HUDEP-2 (cell line): ENCODE data around the gene FNDC3A.

Experiments
- DNase-seq, 76 experiments: peaks; one replicate each; lab custom pipeline; 2025; ENCODE audit not compliant: unreplicated experiment in 76 of 76; lab: John Stamatoyannopoulos, UW

Gene FNDC3A

DNA sequence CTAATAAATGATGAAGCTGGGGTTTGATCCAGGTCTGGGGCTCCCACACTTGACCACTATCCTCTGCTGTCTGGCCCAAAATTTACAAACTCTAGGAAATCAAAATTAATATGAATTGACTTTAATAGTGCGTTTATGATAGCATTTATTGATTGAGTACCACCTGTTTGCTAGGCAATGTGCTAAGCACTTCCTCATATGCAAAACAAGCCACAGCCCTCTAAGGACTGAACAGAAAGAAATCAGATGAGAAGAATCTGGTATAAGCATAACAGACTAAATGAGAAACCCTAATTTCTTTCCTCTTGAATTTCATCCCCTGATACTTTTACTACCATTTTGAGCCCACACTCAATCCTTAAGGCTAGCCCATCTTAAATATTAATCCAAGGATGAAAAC lies 237.8 kb downstream of the FNDC3A start:
- no peak for DNase-seq

DNA sequence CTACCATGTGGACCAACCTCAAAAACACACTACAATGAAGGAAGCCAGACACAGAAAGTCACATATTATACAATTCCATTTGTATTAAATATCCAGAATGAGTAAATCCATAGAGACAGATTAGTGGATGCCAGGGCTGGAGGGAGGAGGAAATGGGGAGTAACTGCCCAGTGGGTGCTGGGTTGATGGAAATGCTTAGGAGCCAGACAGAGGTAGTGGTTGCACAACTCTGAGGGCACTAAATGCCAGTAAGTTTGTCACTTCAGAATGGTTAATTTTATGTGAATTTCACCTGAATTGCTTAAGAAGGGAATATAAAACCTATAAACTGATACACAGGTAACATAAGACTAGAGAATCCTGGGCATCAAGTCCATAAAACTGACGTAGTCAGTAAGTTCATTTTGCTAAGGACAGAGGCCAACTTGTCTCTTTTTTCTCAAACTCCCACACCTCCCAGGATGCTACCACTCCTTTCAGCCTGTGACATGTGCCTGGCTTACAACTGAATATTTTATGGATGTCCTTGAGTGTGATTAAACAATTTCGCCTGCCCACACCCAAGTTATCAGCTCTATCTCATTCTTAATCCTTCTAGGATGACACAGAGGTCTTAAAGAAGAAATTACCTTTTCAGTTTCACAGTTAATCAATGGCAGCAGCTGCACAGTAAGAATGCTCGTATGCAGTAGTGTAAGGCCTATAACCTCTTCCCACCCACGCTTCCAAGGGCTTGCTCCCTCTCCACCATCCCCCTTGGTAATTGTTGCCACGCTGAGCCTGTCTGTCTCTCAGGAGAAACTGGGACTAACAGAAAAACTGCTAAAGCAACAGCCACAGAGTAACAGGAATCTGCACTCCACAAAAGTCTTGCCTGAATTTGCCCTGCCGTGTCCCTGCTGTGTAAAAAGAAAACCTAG lies 238.5 kb downstream of the FNDC3A start:
- DNase-seq, result no peak

DNA sequence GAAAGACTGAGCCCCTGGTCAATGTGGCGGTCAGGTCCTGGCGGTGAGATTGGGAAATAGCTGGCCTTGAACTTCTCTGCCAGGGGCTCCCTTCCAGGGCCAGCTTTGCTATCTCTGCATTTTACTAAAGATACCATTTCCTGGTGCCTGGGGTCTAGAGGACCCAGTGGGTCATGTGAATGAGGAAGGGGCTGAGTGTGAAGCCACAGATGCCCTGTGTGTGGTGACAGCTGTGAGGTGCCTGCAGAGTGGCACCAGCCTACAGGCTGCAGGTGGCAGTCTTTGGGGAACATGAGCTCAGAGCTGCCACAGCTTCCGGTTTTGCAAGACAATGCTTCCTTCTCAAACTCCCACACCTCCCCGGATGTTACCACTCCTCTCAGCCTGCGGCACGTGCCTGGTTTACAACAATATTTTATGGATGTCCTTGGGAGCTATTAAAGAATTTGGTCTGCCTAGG lies 239.2 kb downstream of the FNDC3A start:
- DNase-seq, result peak in 17 of 76 experiments; percentile 3 to 34 (median 11)

DNA sequence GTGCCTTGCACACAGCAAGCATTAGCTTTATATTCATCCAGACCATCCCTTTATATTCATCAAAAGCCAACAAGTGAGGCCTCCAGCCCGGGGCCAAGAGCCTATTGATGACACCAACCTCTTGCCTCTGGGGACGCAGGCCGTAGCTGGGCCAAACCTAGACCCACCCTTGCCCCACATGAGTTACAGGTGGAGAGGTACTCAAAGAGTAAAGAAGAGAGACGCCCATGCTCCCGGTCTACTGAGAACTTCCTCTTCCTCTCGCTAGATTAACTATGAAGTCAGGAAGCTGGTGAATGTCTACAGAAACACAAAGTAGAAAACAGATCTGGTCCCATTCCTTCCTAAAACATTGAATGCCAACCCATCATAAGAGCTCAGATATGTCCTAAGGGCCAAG lies 240.6 kb downstream of the FNDC3A start:
- DNase-seq, result no peak

DNA sequence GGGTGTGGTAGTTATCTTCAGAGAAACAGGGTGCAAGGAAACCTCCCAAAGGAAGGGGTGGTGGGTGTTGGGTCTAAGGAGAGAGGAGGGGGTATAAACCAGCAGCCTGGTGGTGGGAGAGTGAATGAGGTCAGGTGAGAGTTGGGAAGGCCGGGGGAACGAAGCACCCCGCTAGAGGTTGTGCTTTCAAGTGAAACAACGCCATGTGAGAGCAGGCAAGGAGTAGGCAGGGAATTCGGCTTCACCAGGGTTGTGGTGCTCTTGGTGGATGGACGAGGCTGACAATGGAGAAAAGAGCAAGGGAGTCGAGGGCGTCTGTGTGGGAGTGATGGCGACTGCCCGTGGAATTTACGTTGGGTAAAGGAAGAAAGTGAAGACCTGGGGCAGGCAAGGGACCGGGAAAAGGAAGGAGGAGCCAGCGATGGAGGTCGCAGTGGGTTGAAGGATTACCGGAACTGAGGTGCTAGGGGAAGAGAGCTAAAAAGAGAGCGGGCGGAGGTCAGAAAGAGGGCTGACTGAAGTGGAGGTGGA lies 242.3 kb downstream of the FNDC3A start:
- DNase-seq, result no peak

DNA sequence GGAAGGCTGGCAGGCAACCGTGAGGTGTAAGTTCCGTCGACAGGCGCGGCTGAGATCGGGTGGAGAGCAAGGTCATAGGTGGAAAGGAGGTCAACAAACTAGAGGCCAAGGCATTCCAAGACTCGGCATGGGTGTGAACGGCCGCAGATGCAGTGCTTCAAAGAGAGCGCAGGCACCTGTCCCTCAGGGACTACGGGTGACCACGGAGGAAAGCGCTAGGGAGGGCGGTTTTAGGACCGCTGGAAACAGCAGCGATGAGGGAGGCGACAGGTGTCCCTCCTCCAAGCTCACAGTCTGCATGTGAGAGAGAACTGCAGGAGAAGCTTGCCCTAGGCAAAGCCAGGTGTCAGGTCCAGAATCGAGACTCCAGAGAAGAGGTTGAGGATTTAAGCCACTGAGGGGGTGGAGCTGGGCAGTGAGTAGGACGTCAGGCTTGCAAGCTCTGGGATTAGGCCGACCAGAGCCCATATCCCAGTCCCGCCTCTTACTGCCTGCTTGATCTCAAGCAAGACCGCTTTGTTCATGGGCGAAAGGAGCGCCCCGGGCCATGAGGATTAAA lies 242.9 kb downstream of the FNDC3A start:
- DNase-seq, result no peak

DNA sequence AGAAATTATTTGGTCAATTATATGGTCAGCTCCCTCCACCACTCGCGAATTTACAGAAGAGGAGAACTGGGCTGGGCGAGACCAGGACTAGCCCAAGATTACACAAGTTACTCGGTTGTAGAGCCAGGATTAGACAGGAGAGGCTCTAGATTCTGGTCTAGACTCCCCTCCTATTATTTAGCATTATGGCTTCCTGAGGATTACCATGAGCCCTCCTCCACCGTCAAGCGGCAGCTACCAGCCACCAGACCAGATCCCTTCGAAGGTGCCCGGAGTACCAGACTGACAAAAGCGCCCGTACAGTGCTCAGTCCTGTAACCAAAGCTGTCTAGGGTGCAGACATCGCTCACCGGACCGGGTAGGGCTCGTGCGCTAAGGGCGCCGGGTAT lies 243.9 kb downstream of the FNDC3A start:
- peak in 4 of 76 experiments; percentile 5 to 10 (median 8) for DNase-seq

DNA sequence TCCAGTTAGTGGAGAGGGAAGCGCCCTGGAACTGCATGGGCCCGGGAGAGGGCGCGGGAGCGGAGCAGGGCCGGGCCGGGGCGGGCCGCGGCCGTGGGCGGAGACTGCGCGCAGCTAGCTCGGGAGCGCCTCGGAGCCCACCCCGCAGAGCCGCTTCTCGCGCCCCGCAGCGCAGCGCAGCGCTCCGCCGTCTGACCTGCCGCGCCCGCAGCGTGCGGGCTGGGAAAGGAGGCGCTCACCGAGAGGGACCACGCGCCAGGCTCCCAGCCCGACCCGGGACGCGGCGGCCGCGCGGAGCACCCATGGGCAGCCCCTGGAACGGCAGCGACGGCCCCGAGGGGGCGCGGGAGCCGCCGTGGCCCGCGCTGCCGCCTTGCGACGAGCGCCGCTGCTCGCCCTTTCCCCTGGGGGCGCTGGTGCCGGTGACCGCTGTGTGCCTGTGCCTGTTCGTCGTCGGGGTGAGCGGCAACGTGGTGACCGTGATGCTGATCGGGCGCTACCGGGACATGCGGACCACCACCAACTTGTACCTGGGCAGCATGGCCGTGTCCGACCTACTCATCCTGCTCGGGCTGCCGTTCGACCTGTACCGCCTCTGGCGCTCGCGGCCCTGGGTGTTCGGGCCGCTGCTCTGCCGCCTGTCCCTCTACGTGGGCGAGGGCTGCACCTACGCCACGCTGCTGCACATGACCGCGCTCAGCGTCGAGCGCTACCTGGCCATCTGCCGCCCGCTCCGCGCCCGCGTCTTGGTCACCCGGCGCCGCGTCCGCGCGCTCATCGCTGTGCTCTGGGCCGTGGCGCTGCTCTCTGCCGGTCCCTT lies 244.5 kb downstream of the FNDC3A start, which contains the start of gene MLNR:
TSS of gene MLNR (plus strand) at position 303 of the 820 bp plus-strand sequence. CDS start at position 303, 0 bp downstream.
- peak in 11 of 76 experiments; percentile 6 to 24 (median 16) for DNase-seq

DNA sequence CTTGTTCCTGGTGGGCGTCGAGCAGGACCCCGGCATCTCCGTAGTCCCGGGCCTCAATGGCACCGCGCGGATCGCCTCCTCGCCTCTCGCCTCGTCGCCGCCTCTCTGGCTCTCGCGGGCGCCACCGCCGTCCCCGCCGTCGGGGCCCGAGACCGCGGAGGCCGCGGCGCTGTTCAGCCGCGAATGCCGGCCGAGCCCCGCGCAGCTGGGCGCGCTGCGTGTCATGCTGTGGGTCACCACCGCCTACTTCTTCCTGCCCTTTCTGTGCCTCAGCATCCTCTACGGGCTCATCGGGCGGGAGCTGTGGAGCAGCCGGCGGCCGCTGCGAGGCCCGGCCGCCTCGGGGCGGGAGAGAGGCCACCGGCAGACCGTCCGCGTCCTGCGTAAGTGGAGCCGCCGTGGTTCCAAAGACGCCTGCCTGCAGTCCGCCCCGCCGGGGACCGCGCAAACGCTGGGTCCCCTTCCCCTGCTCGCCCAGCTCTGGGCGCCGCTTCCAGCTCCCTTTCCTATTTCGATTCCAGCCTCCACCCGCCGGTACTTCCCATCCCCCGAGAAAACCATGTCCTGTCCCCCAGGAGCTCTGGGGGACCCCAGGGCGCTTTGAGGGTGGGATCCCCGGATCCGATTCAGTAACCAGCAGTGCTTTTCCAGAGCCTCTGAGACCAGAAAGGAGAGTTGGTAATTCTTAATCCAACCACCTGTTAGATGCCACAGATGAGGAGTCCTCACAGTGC lies 245.3 kb downstream of the FNDC3A start:
- DNase-seq, result no peak

DNA sequence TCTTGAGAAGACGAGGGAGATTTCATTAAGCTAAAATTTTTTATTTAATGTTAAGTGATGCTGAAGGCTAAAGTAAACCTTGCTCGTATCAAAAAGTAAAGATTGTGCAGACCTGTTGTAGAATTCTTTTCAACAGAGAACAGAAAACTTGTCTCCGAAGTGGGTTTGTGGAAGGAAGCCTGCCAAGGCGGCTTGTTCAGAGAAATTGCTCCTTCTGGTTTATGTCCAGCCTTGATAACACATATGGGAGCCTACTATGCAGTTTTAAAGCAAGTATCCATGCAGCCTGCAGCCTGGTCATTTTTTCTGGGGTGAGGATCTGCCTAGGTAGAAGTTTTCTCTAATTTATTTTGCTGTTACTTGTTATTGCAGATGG lies 245.9 kb downstream of the FNDC3A start:
- DNase-seq, result no peak

DNA sequence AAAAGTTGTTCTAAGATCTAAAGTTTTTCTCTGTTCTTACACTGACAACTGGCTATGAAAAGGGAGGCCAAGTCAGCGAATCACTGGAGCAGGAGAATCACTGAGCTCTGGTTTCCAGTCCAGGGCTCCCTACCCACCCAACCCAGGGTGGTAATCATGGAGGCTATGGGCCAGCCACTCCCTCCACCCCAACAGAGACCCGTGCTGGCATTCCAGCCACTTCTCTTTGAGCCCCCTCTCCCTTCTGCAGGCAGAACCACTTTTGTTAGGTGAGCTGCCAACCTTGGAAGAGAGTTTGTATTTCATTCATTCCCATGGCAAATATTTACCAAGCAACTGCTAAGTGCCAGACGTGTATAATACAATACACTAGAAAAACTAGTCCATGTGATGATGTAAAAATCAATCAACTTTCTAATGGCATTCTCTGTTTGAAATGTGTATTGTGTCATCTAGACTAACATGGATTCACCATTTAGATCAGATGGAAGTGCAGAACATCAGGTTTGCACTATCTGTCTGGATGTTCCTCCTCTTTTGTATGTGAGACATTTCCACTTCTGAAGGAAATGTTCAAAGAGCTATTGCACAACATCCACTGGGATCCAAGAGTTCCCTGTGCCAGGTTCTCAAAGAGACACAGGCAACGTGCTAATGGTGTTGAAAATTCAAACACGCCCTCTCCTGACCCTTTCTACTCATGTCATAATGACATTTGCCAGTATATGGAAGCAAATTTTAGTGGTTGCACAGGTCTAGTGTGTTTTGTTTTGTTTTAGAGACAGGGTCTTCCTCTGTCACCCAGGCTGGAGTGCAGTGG lies 249.7 kb downstream of the FNDC3A start:
- no peak for DNase-seq

DNA sequence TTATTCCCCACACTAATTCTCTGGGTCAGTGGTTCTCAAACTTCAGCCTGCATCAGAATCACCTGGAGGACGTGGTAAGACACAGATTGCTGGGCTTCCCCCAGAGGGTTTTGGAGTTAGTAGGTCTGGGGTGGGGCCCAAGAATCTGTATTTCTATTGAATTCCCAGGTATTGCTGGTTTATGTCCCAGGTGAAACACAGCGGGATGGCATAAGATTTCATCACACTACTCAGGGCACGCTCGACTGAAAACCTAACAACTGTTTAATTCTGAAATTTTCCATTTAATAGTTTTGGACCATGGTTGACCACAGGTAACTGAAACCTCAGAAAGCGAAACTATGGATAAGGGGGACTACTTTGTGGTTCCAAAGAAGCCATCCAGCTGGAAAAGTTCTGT lies 250.9 kb downstream of the FNDC3A start:
- DNase-seq, result no peak

DNA sequence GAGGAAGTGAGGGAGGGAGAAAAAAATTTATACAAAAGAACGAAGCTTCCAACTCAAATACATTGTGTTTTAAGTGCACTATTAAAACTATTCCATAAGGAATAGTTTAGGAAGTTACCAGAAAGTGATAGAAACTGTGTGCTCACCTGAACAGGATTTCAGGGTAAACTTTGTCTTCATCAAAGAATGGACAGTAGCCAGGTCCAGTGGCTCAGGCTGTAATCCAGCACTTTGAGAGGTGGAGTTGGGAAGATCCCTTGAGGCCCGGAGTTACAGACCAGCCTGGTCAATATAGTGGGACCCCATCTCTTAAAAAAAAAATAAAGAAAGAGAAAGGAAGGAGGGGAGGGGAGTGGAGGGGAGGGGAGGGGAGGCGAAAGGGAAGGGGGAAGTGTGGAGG lies 259.0 kb downstream of the FNDC3A start:
- DNase-seq, result no peak

DNA sequence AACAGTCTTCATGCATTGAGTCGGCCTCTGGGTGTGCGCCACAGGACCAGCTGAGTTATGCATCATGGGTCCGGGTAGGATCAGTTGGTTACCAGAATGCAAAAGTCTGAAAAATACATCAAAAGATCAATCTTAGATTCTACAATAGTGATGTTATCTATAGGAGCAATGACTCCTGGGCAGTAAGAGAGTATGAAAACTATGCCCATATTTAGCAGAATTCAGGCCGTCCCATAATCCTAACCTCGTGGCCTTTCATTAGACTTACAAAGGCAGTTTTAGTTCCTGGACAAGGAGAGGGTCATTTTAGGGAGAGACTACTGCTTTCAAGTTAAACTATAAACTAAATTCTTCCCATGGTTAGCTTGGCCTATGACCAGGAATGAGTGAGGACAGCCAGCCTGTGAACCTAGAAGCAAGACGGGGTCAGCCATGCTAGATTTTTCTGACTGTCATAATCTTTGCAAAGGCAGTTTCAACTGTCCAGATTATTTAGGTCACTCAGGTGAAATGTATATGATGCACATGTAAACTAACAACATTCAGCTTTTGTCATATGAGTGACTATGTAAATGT lies 260.2 kb downstream of the FNDC3A start:
- no peak for DNase-seq

DNA sequence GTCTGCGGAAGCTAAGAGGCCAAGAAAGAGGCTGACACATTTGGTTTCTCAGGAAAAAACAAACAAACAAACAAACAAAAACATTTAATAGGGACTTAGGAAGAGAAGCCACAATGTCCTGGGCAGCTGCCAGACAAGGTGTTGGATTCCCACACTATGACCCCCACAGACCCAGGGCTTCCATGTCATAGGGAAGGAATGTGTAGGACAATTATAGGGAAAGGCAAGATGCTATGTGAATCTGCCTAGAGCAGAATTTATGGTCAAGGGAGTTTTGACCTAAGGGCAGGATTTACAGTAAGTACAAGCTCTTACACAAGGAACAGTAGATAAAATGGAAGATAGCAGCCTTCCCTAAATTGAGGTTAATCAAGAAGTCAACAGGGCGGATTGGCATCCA lies 262.9 kb downstream of the FNDC3A start:
- no peak for DNase-seq

DNA sequence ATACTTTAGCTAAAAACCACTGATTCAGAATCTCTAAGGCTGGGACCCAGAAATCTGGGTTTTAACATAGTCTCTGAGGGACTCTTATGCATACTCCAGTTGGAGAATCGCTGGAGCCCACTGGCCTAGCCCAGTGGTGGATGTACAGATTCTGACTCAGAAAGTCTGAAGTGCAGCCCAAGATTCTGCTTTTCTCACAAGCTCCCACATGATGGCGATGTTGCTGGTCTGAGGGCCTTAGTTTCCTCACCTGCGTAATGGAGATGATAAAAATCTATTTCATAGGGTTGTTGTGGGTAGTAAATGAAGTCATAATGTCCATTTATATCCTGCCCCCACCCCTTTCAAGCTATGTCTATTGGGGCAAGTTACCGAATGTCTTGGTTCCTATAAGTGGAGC lies 264.3 kb downstream of the FNDC3A start:
- peak in 21 of 76 experiments; percentile 4 to 45 (median 9) for DNase-seq

DNA sequence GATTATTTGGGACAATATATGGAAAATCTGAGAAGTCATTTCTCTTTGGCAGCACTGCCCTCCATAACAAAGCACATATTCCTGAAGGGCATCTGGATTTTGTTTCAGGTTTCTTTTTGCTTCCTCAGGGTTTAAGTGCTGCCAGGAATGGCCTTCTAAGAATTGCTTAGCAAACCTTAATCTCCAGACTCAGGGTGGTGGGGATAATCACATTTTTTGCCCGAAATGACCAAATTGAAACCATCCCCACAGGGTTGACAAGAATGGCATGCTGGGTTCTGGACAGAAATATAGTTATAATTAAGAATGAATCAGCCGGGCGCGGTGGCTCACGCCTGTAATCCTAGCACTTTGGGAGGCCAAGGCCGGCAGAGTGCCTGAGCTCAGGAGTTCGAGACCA lies 265.6 kb downstream of the FNDC3A start:
- no peak for DNase-seq

DNA sequence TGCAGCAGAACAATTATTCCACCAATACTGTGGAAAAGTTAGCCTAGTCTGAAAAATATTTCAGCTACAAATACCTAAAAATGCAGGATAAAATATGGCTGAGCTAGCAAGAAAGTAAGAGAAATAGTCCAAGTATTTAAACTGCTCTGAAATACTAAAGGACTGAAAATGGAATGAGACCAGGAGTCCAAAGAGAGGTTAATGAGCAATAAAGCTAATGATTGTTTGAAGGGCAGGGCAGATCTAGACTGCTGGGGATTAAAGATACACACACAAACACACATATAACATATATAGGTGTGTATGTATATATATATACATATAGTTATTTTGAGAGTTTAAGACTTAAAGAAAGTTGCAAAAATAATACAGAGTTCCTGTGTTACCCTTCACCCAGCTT lies 269.4 kb downstream of the FNDC3A start:
- no peak for DNase-seq
